ENCODE results near the gene FBXL7. TPM values are rescaled to one million over a fixed set of nuclear protein-coding genes. Genes with fewer than 3 reads are reported as not detected.

FBXL7 gene
- polyA plus RNA-seq, 1 donor (not counting 4 experiments of a cell fraction or from before 2014, with no cell fraction given), result 0.22 TPM

DNA sequence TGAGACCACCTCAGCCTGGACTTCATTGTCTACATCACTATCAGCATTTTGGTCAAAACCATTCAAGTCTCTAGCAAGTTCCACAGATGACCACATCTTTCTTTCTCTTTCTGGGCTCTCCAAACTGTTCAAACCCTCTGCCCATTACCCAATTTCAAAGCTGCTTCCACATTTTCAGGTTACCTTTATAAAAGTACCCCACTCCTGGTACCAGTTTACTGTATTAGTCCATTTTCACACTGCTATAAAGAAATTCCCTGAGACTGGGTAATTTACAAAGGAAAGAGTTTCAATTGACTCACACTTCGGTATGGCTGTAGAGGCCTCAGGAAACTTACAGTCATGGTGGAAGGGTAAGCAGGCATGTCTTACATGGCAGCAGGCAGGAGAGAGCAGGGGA, 84.5 kb downstream of the FBXL7 start:
- no peak overlapping the region for H2AFZ ChIP-seq (ENCODE audit: control insufficient read depth, low read length)
- no peaks in the 10 kb centered on the region for H3K79me2 ChIP-seq (ENCODE audit: control insufficient read depth, insufficient read depth, low read length)
- FAIRE-seq, result no peak
- dilution Hi-C loops (cut with MboI; ENCODE audit: extremely low pct_ligation_motif_present, low sequenced_read_pairs), result no loop called here
- no peaks in the 10 kb centered on the region for H3K9me1 ChIP-seq (ENCODE audit: control insufficient read depth, extremely low read depth, insufficient read depth, low read length)
- no peak for TF ChIP-seq EZH2 (IDR thresholded peaks at IDR 0.05; ENCODE audit: low read length)
- TF ChIP-seq, protein P1, sequence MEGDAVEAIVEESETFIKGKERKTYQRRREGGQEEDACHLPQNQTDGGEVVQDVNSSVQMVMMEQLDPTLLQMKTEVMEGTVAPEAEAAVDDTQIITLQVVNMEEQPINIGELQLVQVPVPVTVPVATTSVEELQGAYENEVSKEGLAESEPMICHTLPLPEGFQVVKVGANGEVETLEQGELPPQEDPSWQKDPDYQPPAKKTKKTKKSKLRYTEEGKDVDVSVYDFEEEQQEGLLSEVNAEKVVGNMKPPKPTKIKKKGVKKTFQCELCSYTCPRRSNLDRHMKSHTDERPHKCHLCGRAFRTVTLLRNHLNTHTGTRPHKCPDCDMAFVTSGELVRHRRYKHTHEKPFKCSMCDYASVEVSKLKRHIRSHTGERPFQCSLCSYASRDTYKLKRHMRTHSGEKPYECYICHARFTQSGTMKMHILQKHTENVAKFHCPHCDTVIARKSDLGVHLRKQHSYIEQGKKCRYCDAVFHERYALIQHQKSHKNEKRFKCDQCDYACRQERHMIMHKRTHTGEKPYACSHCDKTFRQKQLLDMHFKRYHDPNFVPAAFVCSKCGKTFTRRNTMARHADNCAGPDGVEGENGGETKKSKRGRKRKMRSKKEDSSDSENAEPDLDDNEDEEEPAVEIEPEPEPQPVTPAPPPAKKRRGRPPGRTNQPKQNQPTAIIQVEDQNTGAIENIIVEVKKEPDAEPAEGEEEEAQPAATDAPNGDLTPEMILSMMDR (optimal IDR thresholded peaks at IDR 0.05 in 1 of 3, IDR thresholded peaks at IDR 0.05 in 1 of 3, conservative IDR thresholded peaks at IDR 0.05 in 1 of 3; ENCODE audit: extremely low read depth in 1 of 3, insufficient read depth in 2 of 3, low read length in 3 of 3), result no peak
- no peak overlapping the region for H3K27ac ChIP-seq (ENCODE audit: control insufficient read depth, insufficient read depth, low read length)
- H3K4me2 ChIP-seq (ENCODE audit: control insufficient read depth, extremely low read depth, insufficient read depth, low read depth, low read length), result no peak overlapping the region
- H3K4me3 ChIP-seq (ENCODE audit: control insufficient read depth in 2 of 3, extremely low read depth in 1 of 3, insufficient read depth in 2 of 3, low read depth in 1 of 3, low read length in 3 of 3), result no peak overlapping the region
- no peaks in the 10 kb centered on the region for H3K27me3 ChIP-seq (ENCODE audit: control insufficient read depth, extremely low read depth, insufficient read depth, low read length)
- H3K9ac ChIP-seq (ENCODE audit: control insufficient read depth, extremely low read depth, insufficient read depth, low read length), result no peak overlapping the region
- H3K9me3 ChIP-seq (ENCODE audit: control insufficient read depth, low read depth, low read length), result no peaks in the 10 kb centered on the region
- no peaks in the 10 kb centered on the region for H3K36me3 ChIP-seq (ENCODE audit: control insufficient read depth in 2 of 2, extremely low read depth in 1 of 2, insufficient read depth in 2 of 2, low read length in 2 of 2)
- H4K20me1 ChIP-seq (ENCODE audit: control insufficient read depth, extremely low read depth, insufficient read depth, low read length), result no peaks in the 10 kb centered on the region
- DNase-seq (ENCODE audit: low read depth, low spot score), result no peak
- H3K4me1 ChIP-seq (ENCODE audit: control insufficient read depth, extremely low read depth, insufficient read depth, low read length), result no peaks in the 10 kb centered on the region

DNA sequence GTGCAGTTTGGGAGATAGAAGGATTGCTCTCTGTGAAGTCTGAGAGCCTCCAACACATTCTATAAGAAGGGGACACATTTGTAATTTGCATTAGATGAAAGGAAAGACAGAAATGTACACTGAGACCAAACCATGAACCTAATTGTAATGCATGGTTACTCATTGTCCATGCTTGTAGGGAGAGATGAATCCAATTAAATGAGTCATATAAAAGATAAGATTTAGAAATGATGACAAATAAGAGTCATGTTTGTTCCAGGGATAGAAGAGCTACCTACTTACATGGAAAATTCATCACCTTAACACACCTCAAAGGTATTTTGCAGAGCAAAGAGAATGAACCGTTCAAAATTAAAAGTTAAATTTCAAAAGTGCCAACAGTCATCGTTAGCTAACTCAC, 85.1 kb downstream of the FBXL7 start:
- dilution Hi-C loops (cut with MboI; ENCODE audit: extremely low pct_ligation_motif_present, low sequenced_read_pairs), result no loop called here
- no peaks in the 10 kb centered on the region for H3K79me2 ChIP-seq (ENCODE audit: control insufficient read depth, insufficient read depth, low read length)
- no peaks in the 10 kb centered on the region for H3K9me3 ChIP-seq (ENCODE audit: control insufficient read depth, low read depth, low read length)
- H3K4me2 ChIP-seq (ENCODE audit: control insufficient read depth, extremely low read depth, insufficient read depth, low read depth, low read length), result no peak overlapping the region
- FAIRE-seq (no peak), DNase-seq (ENCODE audit: low read depth, low spot score) (no peak)
- no peak overlapping the region for H3K27ac ChIP-seq (ENCODE audit: control insufficient read depth, insufficient read depth, low read length)
- TF ChIP-seq EZH2 (IDR thresholded peaks at IDR 0.05; ENCODE audit: low read length), result no peak
- TF ChIP-seq, protein P1 (optimal IDR thresholded peaks at IDR 0.05 in 1 of 3, IDR thresholded peaks at IDR 0.05 in 1 of 3, conservative IDR thresholded peaks at IDR 0.05 in 1 of 3; ENCODE audit: extremely low read depth in 1 of 3, insufficient read depth in 2 of 3, low read length in 3 of 3), result no peak
- no peaks in the 10 kb centered on the region for H3K4me1 ChIP-seq (ENCODE audit: control insufficient read depth, extremely low read depth, insufficient read depth, low read length)
- no peaks in the 10 kb centered on the region for H3K36me3 ChIP-seq (ENCODE audit: control insufficient read depth in 2 of 2, extremely low read depth in 1 of 2, insufficient read depth in 2 of 2, low read length in 2 of 2)
- no peaks in the 10 kb centered on the region for H4K20me1 ChIP-seq (ENCODE audit: control insufficient read depth, extremely low read depth, insufficient read depth, low read length)
- H3K4me3 ChIP-seq (ENCODE audit: control insufficient read depth in 2 of 3, extremely low read depth in 1 of 3, insufficient read depth in 2 of 3, low read depth in 1 of 3, low read length in 3 of 3), result no peak overlapping the region
- H3K9me1 ChIP-seq (ENCODE audit: control insufficient read depth, extremely low read depth, insufficient read depth, low read length), result no peaks in the 10 kb centered on the region
- no peaks in the 10 kb centered on the region for H3K27me3 ChIP-seq (ENCODE audit: control insufficient read depth, extremely low read depth, insufficient read depth, low read length)
- no peak overlapping the region for H3K9ac ChIP-seq (ENCODE audit: control insufficient read depth, extremely low read depth, insufficient read depth, low read length)
- H2AFZ ChIP-seq (ENCODE audit: control insufficient read depth, low read length), result no peak overlapping the region
